Liver (tissue), 10 donors: ENCODE measurements around the gene PCP2. TPM values are rescaled to one million over a fixed set of nuclear protein-coding genes. Genes with fewer than 3 reads are reported as not detected.

Experiments used
- DNase-seq: peaks from one replicate; pipeline ENCODE4 v3.0.0-alpha.2; 2017; ENCODE audit warnings: low spot score
- H3K27ac ChIP-seq, 2 donors: one replicate each; pipeline ENCODE4 v1.7.0; 2013; ENCODE audit warnings: inconsistent platforms in 2 of 2, low read length in 2 of 2, control low read depth in 1 of 2, low read depth in 1 of 2, mild to moderate bottlenecking in 1 of 2
- H3K27me3 ChIP-seq, 4 donors: one replicate each; pipeline versions ENCODE4 v1.6.1 to v1.7.0; 2013; ENCODE audit warnings: low read length in 3 of 4, inconsistent platforms in 1 of 4, mild to moderate bottlenecking in 1 of 4, moderate library complexity in 1 of 4; ENCODE audit not compliant: control insufficient read depth in 4 of 4, insufficient read depth in 4 of 4
- H3K36me3 ChIP-seq, 4 donors: one replicate each; pipeline versions ENCODE4 v1.6.1 to v1.7.0; 2013; ENCODE audit warnings: low read length in 3 of 4, mild to moderate bottlenecking in 3 of 4, low read depth in 1 of 4, moderate library complexity in 1 of 4; ENCODE audit not compliant: control insufficient read depth in 4 of 4, insufficient read depth in 3 of 4
- H3K4me1 ChIP-seq, 4 donors: one replicate each; pipeline versions ENCODE4 v1.6.1 to v1.7.0; 2013; ENCODE audit warnings: low read length in 3 of 4, mild to moderate bottlenecking in 3 of 4, moderate library complexity in 1 of 4; ENCODE audit not compliant: control insufficient read depth in 4 of 4, insufficient read depth in 4 of 4
- H3K4me3 ChIP-seq, 3 donors: one replicate each; pipeline versions ENCODE4 v1.6.1 to v1.7.0; 2013; ENCODE audit warnings: low read length in 3 of 3, control low read depth in 1 of 3, low read depth in 1 of 3, mild to moderate bottlenecking in 1 of 3
- H3K9ac ChIP-seq, 2 donors: one replicate each; pipeline ENCODE4 v1.7.0; 2013; ENCODE audit warnings: low read length in 2 of 2, mild to moderate bottlenecking in 2 of 2, moderate library complexity in 2 of 2, control low read depth in 1 of 2, low read depth in 1 of 2
- H3K9me3 ChIP-seq, 4 donors: one replicate each; pipeline versions ENCODE4 v1.6.1 to v1.7.0; 2013; ENCODE audit warnings: low read length in 3 of 4; ENCODE audit not compliant: control insufficient read depth in 4 of 4
- EGR1 ChIP-seq, 2 donors: IDR thresholded peaks; 2 replicates each; pipeline ENCODE4 v1.6.1; 2016 to 2018; ENCODE audit warnings: antibody characterized with exemption in 2 of 2, low read depth in 2 of 2
- FOXA2 ChIP-seq: IDR thresholded peaks from 2 replicates; pipeline ENCODE4 v1.6.1; 2016; ENCODE audit warnings: antibody characterized with exemption
- GABPA ChIP-seq, 2 donors: IDR thresholded peaks in 1 of 2; conservative IDR thresholded peaks in 1 of 2; 2 replicates each; pipeline ENCODE4 v1.6.1; 2016; ENCODE audit warnings: antibody characterized with exemption in 2 of 2, mild to moderate bottlenecking in 1 of 2, moderate library complexity in 1 of 2
- HNF4A ChIP-seq, 2 donors: conservative IDR thresholded peaks; 2 replicates each; pipeline ENCODE4 v1.6.1; 2016; ENCODE audit warnings: antibody characterized with exemption in 2 of 2, mild to moderate bottlenecking in 2 of 2
- HNF4G ChIP-seq: IDR thresholded peaks from 2 replicates; pipeline ENCODE4 v1.6.1; 2016; ENCODE audit warnings: antibody characterized with exemption
- MAX ChIP-seq: IDR thresholded peaks from 2 replicates; pipeline ENCODE4 v1.6.1; 2016; ENCODE audit warnings: antibody characterized with exemption
- NR2F2 ChIP-seq: IDR thresholded peaks from 2 replicates; pipeline ENCODE4 v1.6.1; 2016; ENCODE audit warnings: antibody characterized with exemption
- RAD21 ChIP-seq, 2 donors: IDR thresholded peaks; 2 replicates each; pipeline ENCODE4 v1.6.1; 2016; ENCODE audit warnings: antibody characterized with exemption in 2 of 2, mild to moderate bottlenecking in 2 of 2
- REST ChIP-seq: IDR thresholded peaks from 2 replicates; pipeline ENCODE4 v1.6.1; 2016; ENCODE audit warnings: antibody characterized with exemption, mild to moderate bottlenecking
- RXRA ChIP-seq, 2 donors: IDR thresholded peaks; 2 replicates each; pipeline ENCODE4 v1.6.1; 2017 to 2018; ENCODE audit warnings: antibody characterized with exemption in 2 of 2, mild to moderate bottlenecking in 1 of 2
- SP1 ChIP-seq: IDR thresholded peaks from 2 replicates; pipeline ENCODE4 v1.6.1; 2018; ENCODE audit warnings: antibody characterized with exemption, mild to moderate bottlenecking
- YY1 ChIP-seq: IDR thresholded peaks from 2 replicates; pipeline ENCODE4 v1.6.1; 2016; ENCODE audit warnings: antibody characterized with exemption, mild to moderate bottlenecking
- ZBTB33 ChIP-seq: IDR thresholded peaks from 2 replicates; pipeline ENCODE4 v1.6.1; 2016; ENCODE audit warnings: antibody characterized with exemption
- WGBS: extraction: QIAGEN DNeasy Blood & Tissue Kit; methylation state at CpG from one replicate; pipeline ENCODE4 v1.1.7; 2013; 5-methylcytosine and 5-hydroxymethylcytosine counted together
- polyA plus RNA-seq, 2 donors: library from polyadenylated mRNA; stranded (reverse) in 1 of 2; unstranded in 1 of 2; fragments of 200-250 nt in 1 of 2; fragments of >200 nt in 1 of 2; fragmentation: Nextera tagmentation in 1 of 2; extraction: Ambion mirVana in 1 of 2; gene quantifications; one replicate each; pipeline versions ENCODE4 v1.2.1 to v1.2.3, GENCODE V29; 2013 to 2015
- small RNA-seq: library from RNA; depleted of rRNA; stranded (forward); fragments of <200 nt; gene quantifications from one replicate; pipeline ENCODE3, GENCODE V24; 2014
- total RNA-seq, 2 donors: library from RNA; depleted of rRNA; stranded (reverse); fragments of >200 nt; gene quantifications; one replicate each; pipeline ENCODE4 v1.2.3, GENCODE V29; 2014
- donor health status: healthy.
- donor health status: healthy.
- donor health status: healthy.
- donor health status: healthy.
- donor health status: healthy.

The PCP2 gene
- total and polyA plus RNA-seq, 4 donors: 0.08 to 0.25 TPM; not detected in 2

GRCh38 chr19:7590256-7590655 is 43.3 kb downstream of the PCP2 start:
- DNase-seq: no peak
- no peak overlapping the region for H3K4me3 ChIP-seq
- WGBS: 56% methylated on average over 8 of the region's 8 CpGs
- H3K27me3 ChIP-seq: no peaks in the 10 kb centered on the region
- H3K36me3 ChIP-seq: no peaks in the 10 kb centered on the region
- no peaks in the 10 kb centered on the region for H3K9me3 ChIP-seq
- no peak overlapping the region for H3K9ac ChIP-seq
- no peak overlapping the region for H3K27ac ChIP-seq
- TF ChIP-seq RXRA (IDR thresholded peaks at IDR 0.05): no peak
- no peak for TF ChIP-seq SP1
- no peak for TF ChIP-seq HNF4G
- TF ChIP-seq HNF4A (conservative IDR thresholded peaks at IDR 0.05): no peak
- H3K4me1 ChIP-seq: no peaks in the 10 kb centered on the region

DNA sequence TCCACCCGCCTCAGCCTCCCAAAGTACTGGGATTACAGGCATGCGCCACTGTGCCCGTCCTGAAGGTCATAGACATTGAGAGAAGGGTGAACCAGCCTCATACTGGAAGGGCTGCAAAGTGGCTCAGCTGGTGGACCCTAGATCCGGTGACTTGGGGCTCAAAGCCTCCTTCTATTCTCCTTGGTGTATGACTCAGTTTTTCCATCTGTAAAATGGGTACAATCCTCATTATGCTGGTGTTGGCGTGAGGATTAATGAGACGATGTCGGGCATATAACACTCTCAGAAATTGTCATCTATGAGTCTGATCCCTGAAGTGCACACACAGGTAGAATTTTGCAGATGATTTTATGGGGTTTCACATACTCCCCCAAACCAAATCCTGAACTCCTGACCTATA is 43.7 kb downstream of the PCP2 start:
- Histone ChIP-seq H3K36me3 (no peaks in the 10 kb centered on the region), H3K9ac (no peak overlapping the region), H3K27ac (no peak overlapping the region), H3K4me1 (no peaks in the 10 kb centered on the region), H3K9me3 (no peaks in the 10 kb centered on the region), H3K27me3 (no peaks in the 10 kb centered on the region), H3K4me3 (no peak overlapping the region)
- WGBS: 91% methylated on average over 7 of the region's 7 CpGs
- no peak for DNase-seq
- TF ChIP-seq HNF4G: no peak

GRCh38 chr19:7582446-7582845 is 51.1 kb downstream of the PCP2 start:
- Histone ChIP-seq H3K27ac (no peak overlapping the region), H3K36me3 (no peaks in the 10 kb centered on the region), H3K4me1 (no peaks in the 10 kb centered on the region), H3K4me3 (no peak overlapping the region), H3K9ac (no peak overlapping the region), H3K27me3 (no peaks in the 10 kb centered on the region), H3K9me3 (no peaks in the 10 kb centered on the region)
- 58% methylated on average over 11 of the region's 11 CpGs for WGBS
- TF ChIP-seq EGR1 (IDR thresholded peaks at IDR 0.05; ENCODE audit: low read depth in 2 of 2) (no peak), ZBTB33 (no peak), NR2F2 (no peak), FOXA2 (no peak), REST (no peak), MAX (no peak), GABPA (IDR thresholded peaks at IDR 0.05 in 1 of 2, conservative IDR thresholded peaks at IDR 0.05 in 1 of 2) (no peak), RAD21 (IDR thresholded peaks at IDR 0.05) (no peak), YY1 (no peak)
- DNase-seq: no peak

Small RNA genes lying within 50 kb of the gene (small RNA-seq; reads per million reads assigned to genes)
- gene MIR6792: not detected

Other genes starting within 250 kb of the PCP2 start
- gene PEX11G, start 144.7 kb downstream of the PCP2 start, total RNA-seq: 1 to 10 TPM; 1.9 to 7.7 TPM
- gene PEX11G, start 144.7 kb downstream of the PCP2 start, polyA plus RNA-seq: 10 to 100 TPM in 1 of 2 donors, 1 to 10 TPM in 1; 8.6 to 10.9 TPM
- 1 to 10 TPM; 5.7 to 9.5 TPM for gene ZNF358, start 117.6 kb downstream of the PCP2 start, total RNA-seq
- 10 to 100 TPM; 15.6 to 18.2 TPM for gene ZNF358, start 117.6 kb downstream of the PCP2 start, polyA plus RNA-seq
- 10 to 100 TPM; 10.9 to 13.2 TPM for gene MCOLN1, start 111.1 kb downstream of the PCP2 start, total RNA-seq
- 10 to 100 TPM; 14.1 to 17.0 TPM for gene MCOLN1, start 111.1 kb downstream of the PCP2 start, polyA plus RNA-seq
- 10 to 100 TPM; 33.0 to 68.4 TPM for gene PNPLA6, start 98.0 kb downstream of the PCP2 start, total RNA-seq
- 10 to 100 TPM; 20.9 to 22.9 TPM for gene PNPLA6, start 98.0 kb downstream of the PCP2 start, polyA plus RNA-seq
- 10 to 100 TPM in 1 of 2 donors, 1 to 10 TPM in 1; 4.4 to 13.8 TPM for gene CAMSAP3, start 37.9 kb downstream of the PCP2 start, total RNA-seq
- gene CAMSAP3, start 37.9 kb downstream of the PCP2 start, polyA plus RNA-seq: 10 to 100 TPM in 1 of 2 donors, 1 to 10 TPM in 1; 5.7 to 19.1 TPM
- 10 to 100 TPM; 17.2 to 21.3 TPM for gene XAB2, start 4.2 kb downstream of the PCP2 start, total RNA-seq
- 10 to 100 TPM in 1 of 2 donors, 1 to 10 TPM in 1; 5.1 to 13.3 TPM for gene XAB2, start 4.2 kb downstream of the PCP2 start, polyA plus RNA-seq
- 10 to 100 TPM in 1 of 2 donors, 1 to 10 TPM in 1; 4.8 to 22.0 TPM for gene PET100, start 3.9 kb downstream of the PCP2 start, total RNA-seq
- 100 to 1,000 TPM in 1 of 2 donors, 10 to 100 TPM in 1; 31.5 to 225 TPM for gene PET100, start 3.9 kb downstream of the PCP2 start, polyA plus RNA-seq
- gene STXBP2, start 3.4 kb upstream of the PCP2 start, total RNA-seq: 10 to 100 TPM; 25.9 to 32.7 TPM
- gene STXBP2, start 3.4 kb upstream of the PCP2 start, polyA plus RNA-seq: 10 to 100 TPM; 26.8 to 27.5 TPM
- gene RETN, start 35.3 kb upstream of the PCP2 start, total RNA-seq: 10 to 100 TPM in 1 of 2 donors, not detected in 1; 11.5 TPM
- gene RETN, start 35.3 kb upstream of the PCP2 start, polyA plus RNA-seq: 1 to 10 TPM in 1 of 2 donors, not detected in 1; 1.9 TPM
- under 1 TPM; 0.42 to 0.92 TPM for gene MCEMP1, start 43.4 kb upstream of the PCP2 start, total RNA-seq
- gene MCEMP1, start 43.4 kb upstream of the PCP2 start, polyA plus RNA-seq: under 1 TPM; 0.29 to 0.54 TPM
- 10 to 100 TPM; 22.5 to 38.3 TPM for gene TRAPPC5, start 47.1 kb upstream of the PCP2 start, total RNA-seq
- 100 to 1,000 TPM in 1 of 2 donors, 10 to 100 TPM in 1; 72.1 to 130 TPM for gene TRAPPC5, start 47.1 kb upstream of the PCP2 start, polyA plus RNA-seq
- under 1 TPM in 1 of 2 donors, not detected in 1; 0.14 TPM for gene FCER2, start 68.4 kb upstream of the PCP2 start, total RNA-seq
- gene FCER2, start 68.4 kb upstream of the PCP2 start, polyA plus RNA-seq: not detected
- gene CLEC4G, start 98.4 kb upstream of the PCP2 start, total RNA-seq: 10 to 100 TPM in 1 of 2 donors, 1 to 10 TPM in 1; 7.7 to 43.9 TPM
- gene CLEC4G, start 98.4 kb upstream of the PCP2 start, polyA plus RNA-seq: 10 to 100 TPM; 47.4 to 69.0 TPM
- gene CD209, start 113.8 kb upstream of the PCP2 start, total RNA-seq: 1 to 10 TPM; 1.6 to 1.9 TPM
- gene CD209, start 113.8 kb upstream of the PCP2 start, polyA plus RNA-seq: 1 to 10 TPM in 1 of 2 donors, under 1 TPM in 1; 0.44 to 3.5 TPM
- gene CLEC4M, start 129.5 kb upstream of the PCP2 start, total RNA-seq: 10 to 100 TPM; 22.2 to 33.0 TPM
- 10 to 100 TPM; 32.7 to 33.5 TPM for gene CLEC4M, start 129.5 kb upstream of the PCP2 start, polyA plus RNA-seq
- gene EVI5L, start 196.5 kb upstream of the PCP2 start, total RNA-seq: 1 to 10 TPM; 4.2 to 4.7 TPM
- gene EVI5L, start 196.5 kb upstream of the PCP2 start, polyA plus RNA-seq: 1 to 10 TPM; 1.4 to 5.0 TPM
- not detected for gene PRR36, start 240.7 kb upstream of the PCP2 start, total RNA-seq
- gene PRR36, start 240.7 kb upstream of the PCP2 start, polyA plus RNA-seq: under 1 TPM; 0.02 to 0.03 TPM